Measurements from ENCODE around the gene NOTUM.
"Not testable (repeated sequence)": the region's sequence is repeated elsewhere in the genome, so short reads cannot be mapped to it uniquely, and the experiment has no call there.

NOTUM gene

GRCh38 chr17:81922566-81923301 lies 38.3 kb downstream of the NOTUM start:
- no peak for DNase-seq

GRCh38 chr17:81921996-81922565 lies 38.9 kb downstream of the NOTUM start:
- no peak for DNase-seq

GRCh38 chr17:81921537-81921862 lies 39.5 kb downstream of the NOTUM start:
- no peak for DNase-seq

GRCh38 chr17:81920612-81921536 lies 40.1 kb downstream of the NOTUM start:
- DNase-seq, result no peak

- no peak for DNase-seq
Measured at GRCh38 chr17:81918832-81919545, 42.0 kb downstream of the NOTUM start.

DNA sequence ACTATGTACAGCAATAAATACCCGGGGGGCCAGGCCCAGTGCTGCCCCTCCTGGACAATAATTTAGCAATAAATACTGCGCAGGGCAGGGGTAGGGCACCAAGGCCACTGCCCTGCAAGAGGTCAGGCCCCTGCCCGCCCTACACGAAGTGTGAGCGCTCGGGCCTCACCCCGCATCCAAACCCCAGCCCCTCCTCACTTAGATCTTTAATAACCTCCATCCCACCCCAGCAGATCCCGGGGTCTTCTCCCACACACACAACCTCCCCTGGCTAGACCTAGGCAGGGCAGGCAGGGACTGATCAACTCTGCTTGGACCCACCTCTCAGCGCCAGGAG lies 42.7 kb downstream of the NOTUM start:
- DNase-seq, result not testable (repeated sequence)

- DNase-seq, result peak; percentile 81
Measured at GRCh38 chr17:81917565-81918332, 43.2 kb downstream of the NOTUM start, which contains the start of gene SIRT7. Gene SIRT7 (minus strand): TSS chr17:81918176. CDS start chr17:81918131, 45 bp downstream.

- DNase-seq, result no peak
Measured at GRCh38 chr17:81916234-81917001, 44.6 kb downstream of the NOTUM start.

- DNase-seq, result no peak
Measured at GRCh38 chr17:81915331-81915730, 45.7 kb downstream of the NOTUM start.

- no peak for DNase-seq
Measured at GRCh38 chr17:81914103-81914850, 46.7 kb downstream of the NOTUM start.

DNA sequence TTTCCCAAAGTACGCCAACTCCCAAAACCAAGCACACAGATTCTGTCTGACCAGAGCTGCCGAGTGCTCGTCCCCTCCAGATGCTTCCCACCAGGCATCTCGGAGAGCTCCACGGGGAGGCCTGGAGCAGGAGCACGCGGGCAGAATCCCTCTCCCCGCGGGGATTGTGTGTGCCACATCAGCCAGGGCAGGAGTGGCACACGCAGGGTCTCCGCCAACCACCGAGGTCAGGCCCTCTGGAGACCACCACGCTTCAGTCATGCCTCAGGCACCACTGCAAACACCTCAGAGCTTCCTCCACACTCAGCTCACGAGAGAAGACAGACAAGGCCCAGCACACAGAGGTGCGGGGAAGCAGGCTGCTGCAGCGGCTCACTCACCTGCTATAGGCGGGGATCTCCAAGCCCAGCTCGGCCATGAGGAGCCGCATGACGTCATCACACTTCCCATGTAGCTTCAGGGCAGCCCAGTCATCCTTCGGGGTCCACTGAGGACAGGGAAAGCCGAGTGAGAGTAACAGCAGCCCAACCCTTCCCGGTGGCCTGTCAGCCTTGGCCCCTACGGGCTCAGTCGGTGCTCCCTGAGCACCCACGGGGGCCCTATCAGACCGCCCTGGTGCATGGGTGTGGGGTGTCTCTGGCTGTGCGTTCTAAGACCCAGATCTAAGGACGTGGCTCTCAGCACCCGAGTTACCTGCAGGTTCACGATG lies 47.4 kb downstream of the NOTUM start:
- DNase-seq, result no peak

- no peak for DNase-seq
Measured at GRCh38 chr17:81912441-81913309, 48.3 kb downstream of the NOTUM start.

DNA sequence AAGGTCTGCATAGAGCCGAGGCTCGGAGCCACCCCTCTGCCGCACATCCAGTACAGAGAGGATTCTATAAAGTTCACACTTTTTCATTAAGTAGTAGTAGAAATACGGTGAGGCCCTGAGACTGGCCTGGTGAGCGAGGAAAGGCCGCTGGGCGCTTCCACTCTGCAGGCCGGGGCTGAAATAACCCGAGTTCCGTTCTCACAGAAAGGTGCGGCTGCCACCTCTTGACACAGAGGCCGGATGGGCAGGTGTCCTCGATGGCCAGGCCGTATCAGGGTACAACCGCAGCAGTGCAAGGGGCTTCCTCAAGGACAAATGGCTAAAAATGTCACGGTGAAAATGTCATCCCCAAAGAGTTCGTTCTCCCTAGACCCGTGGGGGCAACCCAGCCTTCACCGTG lies 49.0 kb downstream of the NOTUM start:
- DNase-seq, result no peak

GRCh38 chr17:81911277-81911961 lies 49.6 kb downstream of the NOTUM start, which contains the start of gene PCYT2:
Gene PCYT2 (minus strand): TSS chr17:81911399. CDS start chr17:81911355, 44 bp downstream.
- peak; percentile 93 for DNase-seq

GRCh38 chr17:81910840-81911276 lies 50.1 kb downstream of the NOTUM start:
- DNase-seq, result no peak

DNA sequence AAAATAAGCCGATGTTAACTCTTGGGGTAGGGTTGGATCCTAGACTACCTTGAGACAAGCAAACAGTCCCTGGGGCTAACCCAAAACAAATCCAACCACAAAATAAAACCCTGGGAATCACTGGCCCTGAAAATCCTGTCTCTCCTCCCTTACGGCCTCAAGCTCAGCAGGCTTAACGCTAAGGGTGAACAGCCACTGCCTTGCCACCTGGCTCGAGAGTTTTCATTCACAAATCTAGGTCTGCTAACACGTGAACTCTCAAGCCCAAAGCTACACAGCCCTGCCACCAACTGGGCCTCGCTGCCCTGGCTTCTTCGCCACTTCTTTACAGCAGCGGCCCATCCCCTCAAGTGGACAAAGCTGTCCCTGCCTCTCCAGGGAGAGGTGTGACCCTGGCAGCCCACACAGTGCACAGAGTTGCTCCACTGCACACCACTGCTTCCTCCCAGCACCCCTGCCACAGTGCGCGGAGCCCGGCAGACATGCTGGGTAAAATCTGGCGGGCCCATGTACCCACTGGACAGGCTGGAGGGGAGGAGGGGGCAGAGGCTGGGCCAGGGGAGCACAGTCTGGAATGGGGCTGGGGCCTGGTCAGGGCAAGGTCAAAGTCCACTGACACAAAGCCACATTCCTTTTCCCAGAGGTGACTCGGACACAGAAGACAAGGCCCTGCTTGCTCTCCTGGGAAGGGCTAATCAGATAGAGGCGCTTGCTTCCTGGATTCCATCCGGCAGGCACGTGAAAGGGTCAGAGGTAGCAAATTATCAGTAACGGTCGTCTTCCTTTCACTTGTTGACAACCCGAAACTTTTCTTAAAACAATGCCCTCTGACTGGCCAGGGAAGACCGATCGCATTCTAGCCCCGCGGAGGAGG lies 50.8 kb downstream of the NOTUM start:
- no peak for DNase-seq

GRCh38 chr17:81909231-81909630 lies 51.8 kb downstream of the NOTUM start:
- no peak for DNase-seq
